Superior temporal gyrus (tissue), 1 donor: ENCODE measurements around the gene ACTR3.
"Not testable (repeated sequence)": the region's sequence is repeated elsewhere in the genome, so short reads cannot be mapped to it uniquely, and the experiment has no call there.

ENCODE experiments used
- DNase-seq: peaks from one replicate; pipeline ENCODE4 v3.0.0-alpha.2; 2016; ENCODE audit errors: extremely low spot score

The ACTR3 gene

DNA sequence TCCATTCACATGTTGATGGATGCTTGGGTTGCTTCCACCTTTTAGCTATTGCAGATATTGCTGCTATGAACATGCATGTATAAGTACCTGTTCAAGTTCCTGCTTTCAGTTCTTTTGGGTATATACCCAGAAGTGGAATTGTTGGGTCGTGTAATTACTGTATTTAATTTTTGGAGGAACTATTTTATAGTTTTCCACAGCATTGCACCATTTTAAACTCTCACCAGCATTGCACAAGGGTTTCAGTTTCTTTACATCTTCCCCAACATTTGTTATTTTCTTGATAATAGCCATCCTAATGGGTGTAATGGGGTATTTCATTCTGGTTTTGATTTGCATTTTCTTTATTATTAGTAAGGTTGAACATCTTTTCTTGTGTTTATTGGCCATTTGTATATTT lies 16.0 kb downstream of the ACTR3 start:
- no peak for DNase-seq

DNA sequence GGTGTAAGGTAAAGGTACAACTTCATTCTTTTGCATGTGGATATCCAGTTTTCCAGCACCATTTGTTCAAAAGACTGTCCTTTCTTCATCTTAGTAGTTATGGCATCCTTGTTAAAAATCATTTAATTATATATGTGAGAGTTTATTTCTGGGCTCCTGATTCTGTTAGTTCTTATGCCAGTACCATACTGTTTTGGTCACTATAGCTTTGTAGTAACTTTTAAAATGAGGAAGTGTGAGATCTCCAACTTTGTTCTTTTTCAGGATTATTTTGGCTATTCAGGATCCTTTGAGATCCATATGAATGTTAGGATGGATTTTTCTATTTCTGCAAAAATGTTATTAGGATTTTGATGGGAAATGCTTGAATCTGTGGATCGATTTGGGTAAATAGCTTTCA lies 16.8 kb downstream of the ACTR3 start:
- no peak for DNase-seq

DNA sequence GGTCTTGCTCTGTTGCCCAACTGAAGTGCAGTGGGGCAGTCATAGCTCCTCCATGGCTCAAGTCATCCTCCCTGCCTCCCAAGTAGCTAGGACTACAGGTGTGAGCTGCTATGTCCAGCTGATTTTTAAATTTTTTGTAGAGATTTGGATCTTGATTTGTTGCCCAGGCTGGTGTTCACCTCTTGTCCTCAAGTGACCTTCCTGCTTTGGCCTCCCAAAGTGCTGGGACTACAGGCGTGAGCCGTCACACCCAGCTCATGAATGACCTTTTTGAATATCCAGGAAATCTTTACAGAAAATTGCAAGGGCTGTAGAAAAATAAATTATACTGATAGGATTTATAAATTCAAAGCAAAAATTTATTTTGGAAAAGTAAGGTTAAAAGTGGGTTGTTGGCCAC lies 17.4 kb downstream of the ACTR3 start:
- no peak for DNase-seq

DNA sequence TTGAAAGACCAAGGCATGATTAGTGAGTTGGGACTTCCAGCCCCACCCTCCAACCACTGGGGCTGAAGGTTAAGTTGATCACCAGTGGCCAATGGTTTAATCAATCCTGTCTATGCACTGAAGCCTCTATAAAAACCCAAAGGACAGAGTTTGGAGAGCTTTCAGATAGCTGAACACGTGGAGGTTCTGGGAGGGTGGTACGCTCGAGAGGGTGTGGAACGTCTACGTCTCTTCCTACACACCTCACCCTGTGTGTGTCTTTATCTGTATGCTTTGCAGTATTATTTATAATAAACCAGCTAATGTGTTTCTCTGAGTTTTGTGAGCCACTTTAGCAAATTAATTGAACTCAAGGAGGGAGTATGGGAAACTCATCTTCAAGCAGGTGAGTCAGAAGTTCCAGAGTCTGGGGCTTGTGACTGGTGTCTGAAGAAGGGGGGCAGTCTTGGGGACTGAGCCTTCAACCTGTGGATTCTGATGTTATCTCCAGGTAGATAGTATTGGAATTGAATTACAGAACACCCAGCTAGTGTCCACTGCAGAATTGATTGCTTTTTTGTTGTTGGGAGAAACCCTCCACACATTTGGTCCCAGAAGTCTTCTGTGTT lies 20.3 kb downstream of the ACTR3 start:
- no peak for DNase-seq

DNA sequence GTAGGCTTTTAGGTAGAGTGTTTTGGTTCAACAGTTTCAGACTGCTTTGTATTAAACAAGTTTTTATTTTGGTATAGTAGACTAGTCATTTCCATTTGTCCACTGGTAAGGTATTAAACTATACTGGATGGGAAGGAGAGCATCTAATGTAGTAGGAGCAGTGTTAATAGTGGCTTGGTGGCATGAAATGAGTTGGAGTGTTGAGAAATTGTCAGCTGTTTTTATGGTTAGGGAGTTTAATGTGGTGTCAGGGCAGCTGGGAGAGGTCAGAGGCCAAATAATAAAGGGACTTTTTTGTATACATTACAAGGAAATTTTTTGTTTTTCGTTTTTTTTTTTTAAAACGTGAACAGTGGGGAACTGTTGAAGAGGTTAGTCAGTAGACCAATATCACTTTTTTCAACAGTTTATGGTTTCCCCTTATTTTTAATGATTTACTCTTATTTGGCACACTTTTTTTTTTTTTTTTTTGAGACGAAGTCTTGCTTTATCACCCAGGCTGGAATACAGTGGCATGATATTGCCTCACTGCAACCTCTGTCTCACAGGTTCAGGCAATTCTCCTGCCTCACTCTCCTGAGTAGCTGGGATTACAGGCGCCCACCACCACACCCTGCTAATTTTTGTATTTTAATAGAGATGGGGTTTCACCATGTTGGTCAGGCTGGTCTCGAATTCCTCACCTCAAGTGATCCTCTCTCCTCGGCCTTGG lies 21.2 kb downstream of the ACTR3 start:
- DNase-seq: no peak

GRCh38 chr2:113915082-113915819 lies 25.4 kb downstream of the ACTR3 start:
- no peak for DNase-seq

GRCh38 chr2:113918229-113918628 lies 28.3 kb downstream of the ACTR3 start:
- DNase-seq: no peak

DNA sequence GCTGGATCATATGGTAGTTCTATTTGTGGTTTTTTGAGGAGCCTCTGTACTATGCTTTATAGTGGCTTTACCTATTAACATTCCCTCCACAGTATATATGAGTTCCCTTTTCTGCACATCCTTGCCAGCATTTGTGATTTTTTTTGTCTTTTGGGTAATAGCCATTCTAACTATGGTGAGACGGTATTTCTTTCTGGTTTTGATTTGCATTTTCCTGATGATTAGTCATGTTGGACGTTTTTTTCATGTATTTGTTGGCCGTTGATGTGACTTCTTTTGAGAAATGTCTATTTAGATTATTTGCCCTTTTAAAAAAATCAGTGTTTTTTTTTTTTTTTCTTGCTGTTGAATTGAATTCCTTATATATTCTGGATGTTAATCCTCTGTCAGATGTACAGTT lies 31.1 kb downstream of the ACTR3 start:
- no peak for DNase-seq

DNA sequence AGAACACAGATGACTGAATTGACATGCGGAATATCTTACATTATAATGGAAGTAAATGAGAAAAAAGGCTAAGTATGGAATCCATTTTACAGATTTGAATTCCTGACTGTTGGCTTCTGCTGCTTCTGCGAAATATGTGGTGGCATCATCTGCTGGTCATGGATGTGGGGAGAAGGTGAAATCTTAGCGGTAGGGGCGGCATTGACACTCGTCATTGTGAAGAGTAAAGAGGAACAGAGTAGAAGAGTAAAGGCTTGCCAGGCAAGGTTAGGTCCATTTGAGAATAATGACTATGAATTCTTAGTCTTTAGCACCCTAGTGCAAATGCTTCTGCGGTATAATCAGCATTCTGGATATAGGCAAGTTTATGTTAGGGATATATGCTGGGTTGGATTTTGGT lies 32.4 kb downstream of the ACTR3 start:
- no peak for DNase-seq

GRCh38 chr2:113922784-113923183 lies 32.9 kb downstream of the ACTR3 start:
- DNase-seq: no peak

GRCh38 chr2:113925884-113926283 lies 36.0 kb downstream of the ACTR3 start:
- no peak for DNase-seq

DNA sequence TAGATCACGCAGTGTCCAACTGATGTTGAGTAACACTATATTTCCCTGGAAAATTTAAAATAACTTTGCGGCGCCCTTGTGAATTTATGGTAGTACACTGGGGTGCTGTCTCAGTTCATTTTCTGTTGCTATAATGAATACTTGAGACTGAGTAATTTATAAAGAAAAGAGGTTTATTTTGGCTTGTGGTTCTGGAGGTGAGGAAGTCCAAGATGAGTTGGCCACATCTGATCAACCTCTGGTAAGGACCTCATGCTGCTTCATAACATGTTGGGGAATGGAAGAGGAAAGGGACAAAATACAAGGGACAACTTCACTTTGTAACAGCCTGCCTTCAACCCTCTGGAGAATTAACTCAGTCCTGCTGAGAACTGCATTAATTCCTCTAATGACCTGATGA lies 36.4 kb downstream of the ACTR3 start:
- DNase-seq: no peak

GRCh38 chr2:113930448-113930847 lies 40.6 kb downstream of the ACTR3 start:
- DNase-seq: no peak

DNA sequence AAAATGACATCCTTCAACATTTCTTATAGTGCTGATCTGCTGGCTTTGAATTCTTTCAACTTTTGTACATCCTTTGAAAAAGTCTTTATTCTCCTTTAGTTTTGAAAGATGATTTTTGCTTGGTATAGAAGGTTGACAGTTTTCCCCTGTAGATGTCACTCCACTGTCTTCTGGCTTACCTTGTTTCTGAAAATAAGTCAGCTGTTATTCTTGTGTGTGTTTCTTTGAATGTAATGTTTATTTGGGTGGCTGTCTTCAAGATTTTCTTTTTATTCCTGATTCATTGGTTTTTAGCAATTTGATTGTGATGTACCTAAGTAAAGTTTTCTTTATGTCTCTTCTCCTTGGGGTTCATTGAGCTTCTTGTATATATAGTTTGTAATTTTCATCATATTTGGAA lies 47.6 kb downstream of the ACTR3 start:
- no peak for DNase-seq

- no peak for DNase-seq
Observed at GRCh38 chr2:113940891-113941290, 51.0 kb downstream of the ACTR3 start.

- not testable (repeated sequence) for DNase-seq
Observed at GRCh38 chr2:113945784-113946183, 55.9 kb downstream of the ACTR3 start.

GRCh38 chr2:113950906-113951305 lies 61.0 kb downstream of the ACTR3 start:
- DNase-seq: not testable (repeated sequence)

DNA sequence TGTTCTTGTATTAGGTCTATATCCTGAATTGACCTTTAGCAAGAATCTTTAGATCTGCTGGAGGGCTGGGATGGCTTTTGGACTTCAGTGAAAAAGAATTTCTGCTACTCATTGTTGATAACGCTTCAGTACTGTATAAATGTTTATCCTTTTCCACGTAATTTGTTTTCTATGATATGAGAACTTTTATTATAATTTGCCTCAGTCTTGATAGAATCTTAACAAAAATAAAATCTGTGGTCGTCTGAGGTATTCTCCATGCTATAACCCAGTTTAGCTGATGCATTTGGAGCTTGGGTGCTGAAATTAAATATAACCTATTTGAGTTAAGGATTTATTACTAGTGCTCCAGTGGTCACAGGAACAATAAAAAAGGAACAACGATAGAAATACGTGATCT lies 71.1 kb downstream of the ACTR3 start:
- DNase-seq: no peak

DNA sequence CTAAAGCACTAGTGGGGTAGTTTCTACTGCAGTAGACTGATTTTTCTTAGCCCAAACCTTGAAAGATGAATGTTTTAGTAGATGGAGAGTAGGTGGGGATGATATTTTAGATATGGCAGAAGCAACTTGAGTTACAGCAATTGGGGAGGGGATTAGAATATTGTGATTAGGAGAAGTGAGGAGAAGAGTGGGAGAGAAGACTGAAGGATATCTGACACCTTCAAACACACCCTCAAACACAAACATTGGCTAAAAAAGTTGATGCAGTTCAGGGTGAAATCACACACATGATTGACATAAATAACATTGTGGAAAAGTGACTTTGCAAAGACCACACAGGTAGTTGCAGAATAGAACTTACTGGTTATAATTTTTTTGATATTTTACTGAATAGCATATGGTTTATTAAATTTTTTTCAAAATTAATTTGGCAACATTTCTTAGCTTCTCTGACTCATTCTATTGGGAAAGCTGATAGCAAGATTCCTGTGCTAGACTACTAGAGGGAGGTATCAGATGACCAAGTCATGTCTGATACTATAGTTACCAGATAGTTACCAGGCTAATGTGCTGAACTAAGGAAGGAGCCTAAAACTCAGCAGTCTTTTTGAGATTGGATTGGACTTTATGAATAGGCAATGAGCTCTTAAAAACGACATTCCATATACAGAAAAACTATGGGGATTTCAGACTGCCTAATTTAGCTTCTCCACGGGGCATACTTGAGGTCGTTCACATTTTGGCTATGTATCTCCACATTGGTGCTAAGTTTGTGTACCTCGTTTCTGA lies 73.0 kb downstream of the ACTR3 start:
- DNase-seq: no peak

- DNase-seq: no peak
Observed at GRCh38 chr2:113963965-113964364, 74.1 kb downstream of the ACTR3 start.

GRCh38 chr2:113964436-113964835 lies 74.5 kb downstream of the ACTR3 start:
- no peak for DNase-seq

DNA sequence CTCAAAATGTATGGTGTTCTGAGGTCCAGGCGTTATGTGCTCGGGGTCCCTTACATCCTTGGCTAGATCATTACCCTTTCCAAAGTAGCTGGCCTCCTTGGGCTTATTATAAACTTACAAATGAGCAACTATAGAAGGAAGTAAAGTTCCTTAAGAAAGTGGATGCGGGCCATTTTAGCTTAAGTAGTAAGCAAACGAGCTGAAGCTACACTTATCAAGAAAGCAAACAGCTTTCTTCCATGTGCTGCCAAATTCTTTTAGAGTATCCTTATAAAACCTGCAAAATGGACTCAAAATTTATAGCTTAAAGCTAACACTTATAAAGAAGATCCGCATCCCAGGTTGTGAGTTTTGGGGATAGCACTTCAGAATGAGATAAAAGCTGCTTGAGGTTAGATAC lies 75.3 kb downstream of the ACTR3 start:
- no peak for DNase-seq
